K562 (cell line): ENCODE measurements around the gene ENG.

Experiments used
- EP300 ChIP-seq: IDR thresholded peaks from 2 replicates; pipeline ENCODE4 v1.6.1; 2012; ENCODE audit warnings: low read length, improper control_type of control experiment
- MEF2A ChIP-seq: IDR thresholded peaks from 2 replicates; pipeline ENCODE4 v1.6.1; 2011; ENCODE audit warnings: low read depth, mild to moderate bottlenecking, low read length, moderate library complexity; ENCODE audit not compliant: control insufficient read depth
- SAFB2 ChIP-seq: fragments of 200-400 bp; formaldehyde crosslinking; IDR thresholded peaks from 2 replicates; pipeline ENCODE4 v1.6.1; 2018; ENCODE audit warnings: borderline replicate concordance, low read length, low read depth, moderate library complexity; ENCODE audit not compliant: severe bottlenecking
- TCF7L2 ChIP-seq: fragments of 150-350 bp; IDR thresholded peaks from 2 replicates; pipeline ENCODE4 v1.6.1; 2016; ENCODE audit warnings: low read depth, mild to moderate bottlenecking, low read length, moderate library complexity
- ZBTB5 ChIP-seq: fragments of 450-650 bp; IDR thresholded peaks from 2 replicates; pipeline ENCODE4 v1.6.1; 2017; ENCODE audit warnings: antibody characterized with exemption

GRCh38 chr9:127776924-127777289 is 77.6 kb downstream of the ENG start:
- TF ChIP-seq ZBTB5, result no peak
- TF ChIP-seq MEF2A, result no peak
- no peak for TF ChIP-seq TCF7L2
- TF ChIP-seq EP300, result no peak
- TF ChIP-seq SAFB2, result no peak
